ENCODE results near the gene ETV6. TPM values are rescaled to one million over a fixed set of nuclear protein-coding genes. Genes with fewer than 3 reads are reported as not detected.

ETV6 gene
- total RNA-seq, 2 experiments from 2014 or later: 28.5 to 30.2 TPM

DNA sequence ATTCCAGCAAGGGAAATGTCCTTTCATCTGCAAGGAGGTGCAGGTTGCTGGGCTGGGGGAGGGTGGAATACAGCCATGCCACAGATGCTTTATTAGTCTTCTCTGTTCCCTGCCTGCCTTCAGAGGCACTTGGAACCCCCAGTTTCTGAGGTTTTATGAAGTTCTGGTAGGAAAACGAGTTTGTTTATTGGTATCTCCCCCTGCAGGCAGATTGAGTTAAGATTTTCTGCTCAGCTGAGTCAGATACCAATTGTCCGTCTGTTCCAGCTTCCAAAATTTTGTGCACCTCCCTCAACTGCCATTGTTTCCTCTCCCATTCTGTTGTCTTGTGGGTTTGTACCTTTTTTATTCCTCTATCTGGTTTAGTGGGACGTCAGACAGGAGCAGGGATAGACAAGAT is 155.6 kb downstream of the ETV6 start:
- TF ChIP-seq, protein P1, sequence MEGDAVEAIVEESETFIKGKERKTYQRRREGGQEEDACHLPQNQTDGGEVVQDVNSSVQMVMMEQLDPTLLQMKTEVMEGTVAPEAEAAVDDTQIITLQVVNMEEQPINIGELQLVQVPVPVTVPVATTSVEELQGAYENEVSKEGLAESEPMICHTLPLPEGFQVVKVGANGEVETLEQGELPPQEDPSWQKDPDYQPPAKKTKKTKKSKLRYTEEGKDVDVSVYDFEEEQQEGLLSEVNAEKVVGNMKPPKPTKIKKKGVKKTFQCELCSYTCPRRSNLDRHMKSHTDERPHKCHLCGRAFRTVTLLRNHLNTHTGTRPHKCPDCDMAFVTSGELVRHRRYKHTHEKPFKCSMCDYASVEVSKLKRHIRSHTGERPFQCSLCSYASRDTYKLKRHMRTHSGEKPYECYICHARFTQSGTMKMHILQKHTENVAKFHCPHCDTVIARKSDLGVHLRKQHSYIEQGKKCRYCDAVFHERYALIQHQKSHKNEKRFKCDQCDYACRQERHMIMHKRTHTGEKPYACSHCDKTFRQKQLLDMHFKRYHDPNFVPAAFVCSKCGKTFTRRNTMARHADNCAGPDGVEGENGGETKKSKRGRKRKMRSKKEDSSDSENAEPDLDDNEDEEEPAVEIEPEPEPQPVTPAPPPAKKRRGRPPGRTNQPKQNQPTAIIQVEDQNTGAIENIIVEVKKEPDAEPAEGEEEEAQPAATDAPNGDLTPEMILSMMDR (IDR thresholded peaks at IDR 0.05): no peak

DNA sequence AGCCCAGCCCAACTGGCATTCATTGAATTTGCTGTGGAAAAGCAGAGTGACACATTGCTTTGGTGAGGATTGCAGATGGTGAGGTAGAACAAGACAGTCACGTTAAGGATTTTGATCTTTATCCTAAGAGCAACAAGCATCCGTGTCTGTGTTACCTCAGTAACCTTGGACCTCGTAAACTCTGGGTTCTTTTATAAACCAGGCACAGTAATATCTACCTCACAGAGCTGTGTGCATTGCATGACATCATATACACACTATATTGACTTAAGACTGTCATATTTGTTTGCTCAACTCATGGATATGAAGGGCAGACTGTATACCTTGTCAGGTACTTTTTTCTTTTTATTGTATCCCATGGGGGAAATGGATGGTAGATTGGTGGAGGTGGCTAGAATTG is 156.2 kb downstream of the ETV6 start:
- H3K27me3 ChIP-seq (ENCODE audit: control insufficient read depth in 1 of 2, insufficient read depth in 2 of 2, low read length in 2 of 2): no peaks in the 10 kb centered on the region
- Mint-ChIP-seq H3K36me3 (ENCODE audit: low read depth) (no peaks in the 10 kb centered on the region), H3K4me1 (ENCODE audit: low read depth) (peaks cover 72% of the 10 kb centered on the region), H3K9me3 (no peaks in the 10 kb centered on the region), H3K27ac (no peak overlapping the region), H3K4me3 (no peak overlapping the region), H3K27me3 (no peaks in the 10 kb centered on the region)
- no peak overlapping the region for H3K4me3 ChIP-seq (ENCODE audit: low read length)
- intact Hi-C loops (cut with DNase I, micrococcal nuclease): no loop called here
- TF ChIP-seq, protein P1 (IDR thresholded peaks at IDR 0.05): no peak
- ATAC-seq (ENCODE audit: poor library complexity) (no peak), DNase-seq (no peak)
- peaks cover 8% of the 10 kb centered on the region for H3K4me1 ChIP-seq (ENCODE audit: insufficient read depth, low read length)
- H3K36me3 ChIP-seq (ENCODE audit: insufficient read depth, low read length): no peaks in the 10 kb centered on the region
- ChIA-PET CTCF (no interaction called here), POLR2A (no interaction called here)
- no peaks in the 10 kb centered on the region for H3K9me3 ChIP-seq (ENCODE audit: control insufficient read depth in 1 of 2, insufficient read depth in 1 of 2, low read length in 2 of 2)
- H3K27ac ChIP-seq (ENCODE audit: low read depth in 1 of 2, low read length in 2 of 2): no peak overlapping the region

More for the DNA sequence above, 155.6 kb downstream of the ETV6 start:
- Mint-ChIP-seq H3K4me1 (ENCODE audit: low read depth) (peaks cover 72% of the 10 kb centered on the region), H3K27ac (no peak overlapping the region), H3K27me3 (no peaks in the 10 kb centered on the region), H3K4me3 (no peak overlapping the region), H3K9me3 (no peaks in the 10 kb centered on the region), H3K36me3 (ENCODE audit: low read depth) (no peaks in the 10 kb centered on the region)
- H3K27me3 ChIP-seq (ENCODE audit: control insufficient read depth in 1 of 2, insufficient read depth in 2 of 2, low read length in 2 of 2): no peaks in the 10 kb centered on the region
- no peak overlapping the region for H3K4me3 ChIP-seq (ENCODE audit: low read length)
- DNase-seq (no peak), ATAC-seq (ENCODE audit: poor library complexity) (no peak)
- peaks cover 8% of the 10 kb centered on the region for H3K4me1 ChIP-seq (ENCODE audit: insufficient read depth, low read length)
- H3K27ac ChIP-seq (ENCODE audit: low read depth in 1 of 2, low read length in 2 of 2): no peak overlapping the region
- ChIA-PET CTCF (no interaction called here), POLR2A (no interaction called here)
- intact Hi-C loops (cut with DNase I, micrococcal nuclease): no loop called here
- H3K9me3 ChIP-seq (ENCODE audit: control insufficient read depth in 1 of 2, insufficient read depth in 1 of 2, low read length in 2 of 2): no peaks in the 10 kb centered on the region
- H3K36me3 ChIP-seq (ENCODE audit: insufficient read depth, low read length): no peaks in the 10 kb centered on the region

DNA sequence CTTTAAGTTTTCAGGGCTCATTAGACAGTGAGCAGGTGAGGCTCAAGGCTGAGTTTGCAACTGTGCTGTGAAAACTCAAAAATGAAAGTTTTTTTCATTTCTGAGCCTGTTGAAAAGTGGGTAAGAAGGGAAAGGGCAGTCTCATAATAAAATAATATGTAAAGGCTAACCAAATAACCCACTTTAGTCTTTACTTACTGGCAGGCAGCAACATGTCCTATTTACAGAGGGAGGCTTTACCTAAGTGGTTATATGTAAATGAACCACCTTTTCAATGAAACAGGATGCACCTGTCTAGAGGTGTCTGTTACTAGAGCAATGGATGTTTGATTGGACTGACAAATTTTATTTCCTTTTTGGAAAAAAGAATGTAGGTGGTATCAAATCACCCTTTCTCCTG is 158.0 kb downstream of the ETV6 start:
- H3K27me3 Mint-ChIP-seq: no peaks in the 10 kb centered on the region
- H3K27me3 ChIP-seq (ENCODE audit: control insufficient read depth in 1 of 2, insufficient read depth in 2 of 2, low read length in 2 of 2): no peaks in the 10 kb centered on the region

More for the DNA sequence above, 158.0 kb downstream of the ETV6 start:
- Mint-ChIP-seq H3K36me3 (ENCODE audit: low read depth) (no peaks in the 10 kb centered on the region), H3K4me1 (ENCODE audit: low read depth) (peaks cover 72% of the 10 kb centered on the region), H3K27ac (no peak overlapping the region), H3K9me3 (no peaks in the 10 kb centered on the region), H3K4me3 (no peak overlapping the region)
- intact Hi-C loops (cut with DNase I, micrococcal nuclease): no loop called here
- H3K4me1 ChIP-seq (ENCODE audit: insufficient read depth, low read length): peaks cover 11% of the 10 kb centered on the region
- POLR2A ChIA-PET: no interaction called here
- peak; percentile 51 for ATAC-seq (ENCODE audit: poor library complexity)
- H3K9me3 ChIP-seq (ENCODE audit: control insufficient read depth in 1 of 2, insufficient read depth in 1 of 2, low read length in 2 of 2): no peaks in the 10 kb centered on the region
- H3K36me3 ChIP-seq (ENCODE audit: insufficient read depth, low read length): no peaks in the 10 kb centered on the region
- no peak overlapping the region for H3K4me3 ChIP-seq (ENCODE audit: low read length)
- DNase-seq: no peak
- H3K27ac ChIP-seq (ENCODE audit: low read depth in 1 of 2, low read length in 2 of 2): no peak overlapping the region
- CTCF ChIA-PET: no interaction called here
- TF ChIP-seq, protein P1 (IDR thresholded peaks at IDR 0.05): no peak
